ENCODE data around the gene ZNF775.
A peak's percentile ranks its signal among the peaks of the same experiment; 100 is the strongest.

Gene ZNF775

DNA sequence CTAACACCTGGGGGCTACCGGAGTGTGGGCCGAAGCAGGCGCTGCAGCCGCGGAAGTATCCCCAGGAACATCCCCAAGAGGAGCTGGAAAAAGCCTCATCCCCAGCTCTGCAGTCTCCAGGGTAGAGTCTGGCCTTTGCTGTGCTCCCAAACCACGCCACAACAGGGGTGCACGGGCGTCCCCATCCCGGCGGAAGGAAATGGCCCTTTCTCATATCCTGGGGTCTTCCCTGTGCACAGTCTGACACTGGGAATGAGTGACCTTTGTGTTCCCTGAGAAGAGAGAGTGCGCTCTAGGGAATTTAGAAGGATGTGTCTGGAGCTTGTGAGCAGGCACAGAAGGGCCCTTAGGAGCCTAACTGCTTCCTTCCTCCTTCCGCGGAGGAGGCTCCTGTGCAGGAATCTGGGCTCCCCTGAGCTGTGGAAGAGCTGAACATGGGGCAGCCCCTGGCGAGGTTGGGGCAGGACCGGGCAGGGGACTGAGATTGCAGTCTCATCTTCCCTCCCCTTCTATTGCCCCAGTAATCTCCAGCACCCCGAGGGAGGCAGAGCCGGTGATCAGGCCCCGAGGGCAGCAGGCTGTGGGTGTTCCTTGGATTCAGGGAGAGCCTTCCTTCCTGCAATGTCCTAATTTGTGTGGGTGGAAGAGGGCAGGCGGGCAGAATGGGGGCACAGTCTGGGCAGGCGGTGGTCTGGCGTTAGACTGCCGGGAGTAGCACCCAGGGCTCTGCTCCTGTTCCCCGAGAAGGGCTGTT is 9.2 kb upstream of the ZNF775 start:
- no peak for DNase-seq

GRCh38 chr7:150370612-150371071 is 8.5 kb upstream of the ZNF775 start:
- no peak for DNase-seq

- no peak for DNase-seq
These were observed 7.8 kb upstream of the ZNF775 start for GRCh38 chr7:150371131-150371995.

- no peak for DNase-seq
These were observed 7.2 kb upstream of the ZNF775 start for GRCh38 chr7:150371996-150372270.

DNA sequence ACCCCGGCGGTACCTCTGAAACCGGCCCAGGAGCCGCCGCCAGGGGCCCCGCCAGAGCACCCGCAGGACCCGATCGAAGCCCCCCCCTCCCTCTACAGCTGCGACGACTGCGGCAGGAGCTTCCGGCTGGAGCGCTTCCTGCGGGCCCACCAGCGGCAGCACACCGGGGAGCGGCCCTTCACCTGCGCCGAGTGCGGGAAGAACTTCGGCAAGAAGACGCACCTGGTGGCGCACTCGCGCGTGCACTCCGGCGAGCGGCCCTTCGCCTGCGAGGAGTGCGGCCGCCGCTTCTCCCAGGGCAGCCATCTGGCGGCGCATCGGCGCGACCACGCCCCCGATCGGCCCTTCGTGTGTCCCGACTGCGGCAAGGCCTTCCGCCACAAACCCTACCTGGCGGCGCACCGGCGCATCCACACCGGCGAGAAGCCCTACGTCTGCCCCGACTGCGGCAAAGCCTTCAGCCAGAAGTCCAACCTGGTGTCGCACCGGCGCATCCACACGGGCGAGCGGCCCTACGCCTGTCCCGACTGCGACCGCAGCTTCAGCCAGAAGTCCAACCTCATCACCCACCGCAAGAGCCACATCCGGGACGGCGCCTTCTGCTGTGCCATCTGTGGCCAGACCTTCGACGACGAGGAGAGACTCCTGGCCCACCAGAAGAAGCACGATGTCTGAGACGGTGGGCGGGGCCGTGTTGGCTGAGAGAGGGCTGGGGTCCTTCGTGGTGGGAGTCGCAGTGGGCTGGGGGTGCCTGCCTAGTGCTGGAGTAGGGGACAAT is 6.7 kb upstream of the ZNF775 start:
- DNase-seq = no peak

DNA sequence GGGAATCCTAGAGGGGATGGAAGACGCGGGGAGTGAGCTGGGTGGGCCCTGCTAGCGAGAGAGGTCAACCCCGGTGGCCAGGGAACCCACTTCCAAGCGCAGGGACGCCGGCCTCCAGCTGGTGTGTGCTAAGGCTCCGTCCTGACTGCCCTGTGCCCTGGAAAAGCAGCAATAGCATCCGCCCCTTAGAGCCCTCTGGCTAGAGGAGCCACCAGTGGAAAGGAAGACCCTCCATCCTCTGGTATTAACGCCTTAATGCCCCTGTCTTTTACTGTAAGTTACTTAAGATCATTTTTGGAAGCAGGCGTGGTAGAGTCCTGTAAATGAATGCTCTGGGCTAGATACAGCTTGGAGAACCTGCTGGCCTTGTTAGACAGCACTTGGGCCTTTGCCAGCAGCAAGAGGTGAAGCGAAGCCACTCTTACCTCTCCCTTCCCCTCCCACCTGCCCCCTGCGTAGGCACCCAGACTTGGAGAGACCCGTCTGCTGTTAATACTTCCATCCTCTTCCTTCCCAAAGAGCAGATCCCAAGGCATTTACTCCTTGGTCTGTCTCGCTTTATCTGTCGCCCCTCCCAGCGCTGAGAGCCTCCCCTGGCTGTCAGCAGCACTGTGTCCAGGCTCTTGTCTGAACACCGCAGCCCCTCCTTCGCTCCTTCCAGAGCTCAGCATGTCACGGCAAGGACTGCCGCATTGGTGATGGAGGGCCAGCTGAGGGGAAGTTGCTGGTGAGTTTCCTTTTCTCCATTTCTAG is 5.9 kb upstream of the ZNF775 start:
- no peak for DNase-seq

DNA sequence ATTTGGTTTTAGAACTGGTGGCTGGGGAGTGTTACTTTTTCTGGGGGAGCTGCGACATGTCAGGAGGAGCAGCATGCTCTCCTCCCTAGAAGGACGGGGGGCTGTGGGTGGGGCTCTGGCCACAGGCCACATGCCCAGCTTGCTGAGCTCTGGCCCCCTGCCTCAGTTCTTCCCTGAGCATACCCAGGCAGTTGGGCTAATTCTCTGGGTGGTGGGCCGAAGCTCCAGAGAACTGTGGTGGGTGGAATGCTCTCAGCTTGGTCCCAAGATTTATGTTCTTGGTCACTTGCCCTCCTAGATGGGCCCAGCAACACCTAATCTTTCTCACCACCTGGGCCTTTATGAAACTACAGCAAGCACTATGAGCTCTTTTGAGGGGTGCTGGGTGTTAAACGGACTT is 5.1 kb upstream of the ZNF775 start:
- no peak for DNase-seq

DNA sequence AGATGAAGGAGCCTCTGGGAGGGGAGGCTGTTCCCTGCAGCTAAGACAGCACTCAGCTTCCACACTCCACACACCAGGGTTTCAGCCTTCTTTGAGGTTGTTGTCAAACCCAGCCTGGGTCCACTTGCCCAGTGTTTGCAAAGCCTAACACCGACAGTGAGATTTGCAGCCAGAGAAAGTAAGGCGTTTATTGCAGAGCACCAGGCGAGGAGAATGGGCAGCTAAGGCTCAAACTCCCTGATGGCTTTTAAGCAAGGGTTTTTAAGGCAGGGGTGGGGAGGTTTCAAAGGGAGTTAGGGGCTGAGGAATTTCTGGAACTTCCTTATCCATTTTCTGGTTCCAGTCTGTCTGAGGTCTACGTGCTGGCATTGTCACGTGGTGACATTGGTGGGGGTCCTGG is 4.7 kb upstream of the ZNF775 start:
- no peak for DNase-seq

GRCh38 chr7:150375662-150376521 is 3.2 kb upstream of the ZNF775 start:
- peak; percentile 45 for DNase-seq

DNA sequence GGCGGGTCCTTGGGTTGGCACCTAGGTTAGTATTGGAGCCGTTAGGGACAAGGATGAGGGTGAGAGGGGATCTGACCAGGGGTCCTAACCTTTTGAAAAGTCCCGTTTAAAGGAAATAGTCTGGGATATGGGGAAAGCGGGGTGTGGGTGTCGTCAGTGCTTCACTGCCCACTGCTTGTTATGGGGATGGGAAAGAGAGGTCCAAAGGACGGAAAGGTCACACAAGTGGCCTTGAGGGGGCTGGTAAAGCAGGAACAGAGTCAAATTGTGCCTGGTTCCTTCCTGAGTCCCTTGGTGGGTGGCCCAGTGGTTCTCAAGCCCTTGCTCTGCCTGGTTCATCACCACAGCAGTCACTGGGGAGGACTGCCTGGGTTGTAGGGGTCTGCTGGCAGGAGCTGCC is 2.6 kb upstream of the ZNF775 start:
- DNase-seq = no peak

- DNase-seq = no peak
These were observed 1.9 kb upstream of the ZNF775 start for GRCh38 chr7:150377196-150377595.

GRCh38 chr7:150377635-150378034 is 1.5 kb upstream of the ZNF775 start:
- DNase-seq = no peak

GRCh38 chr7:150378115-150378852 is 846 bp upstream of the ZNF775 start:
- DNase-seq = peak; percentile 37

DNA sequence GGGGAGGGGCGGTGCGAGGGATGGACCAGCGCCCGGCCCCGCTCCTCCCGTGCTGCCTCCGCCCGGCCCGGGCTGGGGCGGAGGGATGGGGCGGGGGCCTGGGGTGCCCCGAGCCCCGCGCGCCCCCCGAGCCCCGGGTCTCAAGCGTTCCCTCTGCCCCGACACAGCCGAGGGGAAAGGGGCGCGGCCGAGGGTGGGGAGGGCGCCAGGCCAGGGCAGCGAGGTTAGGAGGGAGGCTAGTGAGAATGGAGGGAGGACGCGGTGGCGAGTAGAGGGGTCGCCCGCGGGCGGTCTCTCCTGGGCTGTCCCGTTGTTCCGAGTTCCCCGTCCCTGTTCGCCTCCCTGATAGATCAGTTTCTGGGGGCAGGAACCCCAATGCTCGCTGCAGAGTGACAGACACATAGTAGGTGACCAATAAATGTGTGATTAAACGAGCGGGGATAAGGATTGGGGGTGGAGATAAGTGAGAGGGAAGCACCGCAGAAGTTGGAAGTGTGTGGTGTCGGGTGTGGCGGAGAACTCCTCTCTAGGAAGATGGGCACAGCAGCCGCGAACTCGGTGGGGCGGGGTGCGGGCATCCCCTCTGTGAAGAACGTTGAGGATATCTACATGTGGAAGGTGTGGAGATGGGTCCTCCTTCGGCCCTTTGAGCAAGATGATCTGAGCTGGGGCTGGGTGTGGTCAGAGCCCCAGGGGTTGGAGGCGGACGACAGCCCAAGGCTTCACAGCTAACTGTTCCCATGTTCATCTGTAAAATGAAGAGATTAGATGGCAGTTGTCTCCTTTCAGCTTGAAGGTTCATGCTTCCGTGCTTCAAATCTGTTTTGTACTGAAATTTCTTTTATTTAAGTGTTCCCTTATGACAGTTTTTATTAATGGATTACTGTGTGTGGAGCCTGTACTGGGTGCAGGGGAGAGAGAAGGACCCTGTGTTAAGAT is 580 bp downstream of the ZNF775 start:
- no peak for DNase-seq

DNA sequence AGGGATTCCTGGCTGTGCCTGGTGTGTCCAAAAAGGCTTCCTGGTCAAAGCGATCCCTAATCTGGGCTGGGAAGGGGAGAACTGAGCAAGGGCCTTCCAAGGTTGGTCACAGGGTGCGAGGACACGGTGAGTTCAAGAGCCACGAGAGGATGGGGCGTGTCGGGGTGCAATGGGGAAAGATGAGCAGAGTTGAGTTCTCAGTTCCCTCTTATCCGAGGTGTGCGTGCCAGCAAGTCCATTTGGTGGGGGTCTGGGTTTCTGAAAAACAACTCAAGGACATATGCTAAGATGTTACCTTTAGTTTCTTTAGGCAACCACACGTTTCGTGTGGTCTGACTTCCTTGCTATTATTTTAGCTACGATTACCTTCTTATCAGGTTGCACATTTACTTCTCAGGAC is 1.3 kb downstream of the ZNF775 start:
- DNase-seq = no peak

GRCh38 chr7:150381096-150381495 is 2.0 kb downstream of the ZNF775 start:
- peak; percentile 7 for DNase-seq

GRCh38 chr7:150381785-150382122 is 2.6 kb downstream of the ZNF775 start:
- DNase-seq = peak; percentile 8

GRCh38 chr7:150382123-150382843 is 3.2 kb downstream of the ZNF775 start:
- peak; percentile 12 for DNase-seq

- DNase-seq = no peak
These were observed 3.7 kb downstream of the ZNF775 start for GRCh38 chr7:150382844-150383225.
